PC-3 (cell line): ENCODE data around the gene DNAJC19. TPM values are rescaled to one million over a fixed set of nuclear protein-coding genes. Genes with fewer than 3 reads are reported as not detected.
"Not testable (repeated sequence)": the region's sequence is repeated elsewhere in the genome, so short reads cannot be mapped to it uniquely, and the experiment has no call there.

Source experiments
- ATAC-seq: fragments of 200-7000 bp; cut with Tn5 transposase; 2 replicates; pipeline ENCODE4 v1.9.1; 2020; ENCODE audit warnings: mild to moderate bottlenecking, moderate library complexity
- BruUV-seq: library from RNA; stranded (reverse); fragments of 400-500 nt; replicated peaks from 2 replicates; lab custom pipeline; 2021; lab: Mats Ljungman, UMichigan
- CTCF ChIA-PET: fragments of 300-600 bp; sonication (Branson Sonifier 250); formaldehyde crosslinking; loops from one replicate; lab custom pipeline; 2022; ENCODE audit warnings: antibody characterized with exemption; lab: Charles Lee
- POLR2A ChIA-PET: fragments of 300-600 bp; sonication (Branson Sonifier 250); formaldehyde crosslinking; loops from one replicate; lab custom pipeline; 2022; ENCODE audit warnings: antibody characterized with exemption; ENCODE audit not compliant: unreplicated experiment; lab: Charles Lee
- DNase-seq: peaks from one replicate; pipeline ENCODE4 v3.0.0-alpha.2; 2015
- H2AFZ ChIP-seq: fragments of 300-600 bp; sonication (generic); 2 replicates; pipeline ENCODE4 v1.6.0; 2016; ENCODE audit warnings: antibody characterized with exemption, low read length
- H3F3A ChIP-seq: fragments of 300-600 bp; sonication (generic); one replicate; pipeline ENCODE4 v1.6.0; 2017; ENCODE audit warnings: antibody characterized with exemption, low read length, control low read depth, mild to moderate bottlenecking; ENCODE audit not compliant: unreplicated experiment
- H3K27ac ChIP-seq: fragments of 300-600 bp; sonication (generic); 2 replicates; pipeline ENCODE4 v1.5.1; 2016; ENCODE audit warnings: mild to moderate bottlenecking, low read length
- H3K27me3 ChIP-seq: fragments of 300-600 bp; sonication (generic); 2 replicates; pipeline ENCODE4 v1.6.1; 2016; ENCODE audit warnings: low read length, mixed read lengths
- H3K36me3 ChIP-seq: fragments of 300-600 bp; sonication (generic); 2 replicates; pipeline ENCODE4 v1.6.1; 2016; ENCODE audit warnings: low read depth, mixed run types, low read length, mixed read lengths
- H3K4me1 ChIP-seq: fragments of 300-600 bp; sonication (generic); 2 replicates; pipeline ENCODE4 v1.5.1; 2016; ENCODE audit warnings: low read length; ENCODE audit not compliant: insufficient read depth
- H3K4me2 ChIP-seq: fragments of 300-600 bp; sonication (generic); 2 replicates; pipeline ENCODE4 v1.6.0; 2016; ENCODE audit warnings: low read length
- H3K4me3 ChIP-seq: fragments of 300-600 bp; sonication (generic); 2 replicates; pipeline ENCODE4 v1.5.1; 2016; ENCODE audit warnings: mild to moderate bottlenecking, low read length, mixed read lengths
- H3K79me2 ChIP-seq: fragments of 300-600 bp; sonication (generic); 2 replicates; pipeline ENCODE4 v1.6.1; 2017; ENCODE audit warnings: low read length, mixed read lengths
- H3K9ac ChIP-seq: fragments of 300-600 bp; sonication (generic); 2 replicates; pipeline ENCODE4 v1.6.0; 2016; ENCODE audit warnings: mild to moderate bottlenecking, low read length
- H3K9me2 ChIP-seq: fragments of 300-600 bp; sonication (generic); replicated peaks from 2 replicates; pipeline ENCODE4 v1.6.1; 2016; ENCODE audit warnings: mixed run types, low read length, mixed read lengths
- H3K9me3 ChIP-seq: fragments of 300-600 bp; sonication (generic); 2 replicates; pipeline ENCODE4 v1.6.1; 2016; ENCODE audit warnings: low read length, mixed read lengths
- H4K20me1 ChIP-seq: fragments of 300-600 bp; sonication (generic); 2 replicates; pipeline ENCODE4 v1.6.1; 2016; ENCODE audit warnings: low read length, mixed read lengths
- CTCF ChIP-seq: fragments of 300-600 bp; sonication (generic); conservative IDR thresholded peaks from 2 replicates; pipeline ENCODE4 v1.5.1; 2017; ENCODE audit warnings: antibody characterized with exemption, low read depth, mild to moderate bottlenecking, low read length
- EZH2 ChIP-seq: fragments of 300-600 bp; sonication (generic); IDR thresholded peaks from one replicate; pipeline ENCODE4 v1.6.1; 2017; ENCODE audit warnings: antibody characterized with exemption, mild to moderate bottlenecking, low read length; ENCODE audit not compliant: unreplicated experiment
- EZH2phosphoT487 ChIP-seq: fragments of 300-600 bp; sonication (generic); IDR thresholded peaks from 2 replicates; pipeline ENCODE4 v1.6.1; 2018; ENCODE audit warnings: mild to moderate bottlenecking, antibody characterized with exemption, low read length, borderline replicate concordance
- intact Hi-C: fragments of 100-400 bp; cut with micrococcal nuclease; formaldehyde crosslinking; loops from 2 replicates; pipeline ENCODE4 v1.9.0; 2023
- total RNA-seq: library from RNA; depleted of rRNA; stranded (reverse); fragments of >200 nt; gene quantifications from 2 replicates; pipeline ENCODE4 v1.2.3, GENCODE V29; 2014

Gene DNAJC19
- total RNA-seq, 1 experiment from 2014 or later: 41.5 TPM

DNA sequence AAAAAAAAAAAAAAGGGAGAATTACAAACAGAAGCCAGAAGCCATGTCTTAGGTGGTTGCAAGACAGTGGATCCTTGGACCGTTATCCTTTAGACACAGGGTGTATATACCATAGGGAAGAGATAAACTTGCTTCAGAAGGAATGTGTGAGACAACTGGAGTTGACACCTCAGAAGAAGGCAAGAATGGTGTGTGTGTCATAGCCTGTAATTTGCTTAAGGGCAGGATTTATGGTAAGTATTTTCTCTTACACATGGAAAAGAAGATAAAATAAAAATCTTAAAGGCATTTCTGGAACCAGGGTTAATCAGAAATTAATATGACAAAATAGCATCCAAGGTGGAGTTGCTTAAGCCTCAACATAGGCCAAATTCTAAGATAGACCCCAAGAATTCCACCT lies 19.3 kb upstream of the DNAJC19 start:
- Histone ChIP-seq H3K4me2 (no peak overlapping the region), H4K20me1 (no peaks in the 10 kb centered on the region), H3F3A (no peaks in the 10 kb centered on the region), H3K4me1 (no peaks in the 10 kb centered on the region), H3K27ac (no peak overlapping the region), H3K9ac (no peak overlapping the region), H3K27me3 (no peaks in the 10 kb centered on the region), H3K4me3 (no peak overlapping the region), H2AFZ (no peak overlapping the region), H3K36me3 (no peaks in the 10 kb centered on the region), H3K9me2 (no peaks in the 10 kb centered on the region), H3K79me2 (no peaks in the 10 kb centered on the region), H3K9me3 (no peaks in the 10 kb centered on the region)
- no peak for DNase-seq
- POLR2A ChIA-PET: no interaction called here
- TF ChIP-seq EZH2phosphoT487 (no peak), CTCF (no peak)
- no peak for ATAC-seq
- CTCF ChIA-PET: no interaction called here
- BruUV-seq: no TSS peak
- intact Hi-C loops: no loop called here

DNA sequence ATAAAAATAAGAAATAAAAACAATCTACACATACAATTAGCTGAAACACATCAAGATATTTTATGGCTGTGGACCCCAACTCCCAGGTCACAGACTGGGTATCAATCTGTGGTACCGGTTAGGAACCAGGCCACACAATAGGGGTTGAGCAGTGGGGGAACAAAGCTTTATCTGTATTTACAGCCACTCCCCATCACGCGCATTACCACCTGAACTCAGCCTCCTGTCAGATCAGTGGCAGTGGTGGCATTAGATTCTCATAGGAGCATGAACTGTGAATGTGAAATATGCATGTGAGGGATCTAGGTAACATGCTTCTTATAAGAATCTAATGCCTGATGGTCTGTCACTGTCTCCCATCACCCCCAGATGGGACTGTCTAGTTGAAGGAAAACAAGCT lies 17.7 kb upstream of the DNAJC19 start:
- ChIA-PET CTCF (no interaction called here), POLR2A (interaction anchor here (0.6 kb wide), 1 partner anchor 1754 kb away, joined by 3 read pairs; no protein-coding TSS in a partner anchor)
- TF ChIP-seq EZH2phosphoT487 (no peak), EZH2 (no peak), CTCF (no peak)
- Histone ChIP-seq H3K27me3 (no peaks in the 10 kb centered on the region), H4K20me1 (no peaks in the 10 kb centered on the region), H3K27ac (no peak overlapping the region), H3K79me2 (no peaks in the 10 kb centered on the region), H3K9ac (no peak overlapping the region), H3K9me3 (no peaks in the 10 kb centered on the region), H3K4me3 (no peak overlapping the region), H3K9me2 (no peaks in the 10 kb centered on the region), H2AFZ (no peak overlapping the region), H3K4me1 (no peaks in the 10 kb centered on the region), H3K36me3 (no peaks in the 10 kb centered on the region), H3K4me2 (no peak overlapping the region), H3F3A (no peaks in the 10 kb centered on the region)
- DNase-seq (no peak), ATAC-seq (no peak)
- intact Hi-C loops: no loop called here
- BruUV-seq: no TSS peak

- no peak for TF ChIP-seq CTCF
- no peak for TF ChIP-seq EZH2
- TF ChIP-seq EZH2phosphoT487: no peak
- Histone ChIP-seq H2AFZ (no peak overlapping the region), H3K4me1 (no peaks in the 10 kb centered on the region), H3K9me3 (no peaks in the 10 kb centered on the region), H3K4me2 (no peak overlapping the region), H3K4me3 (no peak overlapping the region), H4K20me1 (no peaks in the 10 kb centered on the region), H3K27me3 (no peaks in the 10 kb centered on the region), H3K36me3 (no peaks in the 10 kb centered on the region), H3F3A (no peaks in the 10 kb centered on the region), H3K27ac (no peak overlapping the region), H3K9ac (no peak overlapping the region), H3K9me2 (no peaks in the 10 kb centered on the region), H3K79me2 (no peaks in the 10 kb centered on the region)
- ChIA-PET POLR2A (no interaction called here), CTCF (no interaction called here)
- no TSS peak for BruUV-seq
- DNase-seq (no peak), ATAC-seq (no peak)
- intact Hi-C loops: no loop called here
Measured at GRCh38 chr3:181006541-181006940, 17.0 kb upstream of the DNAJC19 start.

DNA sequence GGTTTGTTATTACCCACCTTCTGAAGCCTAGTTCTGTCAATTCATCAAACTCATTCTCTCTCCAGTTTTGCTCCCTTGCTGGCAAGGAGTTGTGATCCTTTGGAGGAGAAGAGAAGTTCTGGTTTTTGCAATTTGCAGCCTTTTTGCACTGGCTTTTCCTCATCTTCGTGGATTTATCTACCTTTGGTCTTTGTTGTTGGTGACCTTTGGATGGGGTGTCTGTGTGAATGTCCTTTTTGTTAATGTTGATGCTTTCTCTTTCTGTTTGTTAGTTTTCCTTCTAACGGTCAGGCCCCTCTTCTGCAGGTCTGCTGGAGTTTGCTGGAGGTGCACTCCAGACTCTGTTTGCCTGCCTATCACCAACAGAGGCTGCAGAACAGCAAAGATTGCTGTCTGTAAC lies 13.9 kb upstream of the DNAJC19 start:
- H3K4me1 ChIP-seq, H3K4me2 ChIP-seq, H3K27ac ChIP-seq, H2AFZ ChIP-seq, H3K27me3 ChIP-seq, BruUV-seq, H3K9me3 ChIP-seq, DNase-seq, H3K4me3 ChIP-seq, POLR2A ChIA-PET, H3K9ac ChIP-seq, H3F3A ChIP-seq, H3K79me2 ChIP-seq, H4K20me1 ChIP-seq, CTCF ChIA-PET, ATAC-seq, H3K36me3 ChIP-seq, H3K9me2 ChIP-seq, intact Hi-C loops: not testable (repeated sequence)

- H4K20me1 ChIP-seq, H3K9me3 ChIP-seq, H3K4me3 ChIP-seq, DNase-seq, H3K27me3 ChIP-seq, ATAC-seq, BruUV-seq, H3K27ac ChIP-seq, H2AFZ ChIP-seq, H3K36me3 ChIP-seq, H3K9me2 ChIP-seq, H3F3A ChIP-seq, CTCF ChIA-PET, intact Hi-C loops, H3K9ac ChIP-seq, H3K4me2 ChIP-seq, H3K4me1 ChIP-seq, H3K79me2 ChIP-seq, POLR2A ChIA-PET: not testable (repeated sequence)
Measured at GRCh38 chr3:181002331-181002730, 12.8 kb upstream of the DNAJC19 start.
